ENCODE results near the gene CCDC97. TPM values are rescaled to one million over a fixed set of nuclear protein-coding genes. Genes with fewer than 3 reads are reported as not detected.

The CCDC97 gene
- total RNA-seq, 1 donor from 2014 or later: 35.9 TPM

GRCh38 chr19:41371541-41371940 is 61.6 kb downstream of the CCDC97 start:
- DNase-seq (ENCODE audit: extremely low spot score, unreplicated experiment): no peak
- TF ChIP-seq CTCF (IDR thresholded peaks at IDR 0.05): no peak
- H3K4me1 Mint-ChIP-seq (ENCODE audit: unreplicated experiment): peaks cover 23% of the 10 kb centered on the region

GRCh38 chr19:41372501-41372900 is 62.5 kb downstream of the CCDC97 start:
- no peak for DNase-seq (ENCODE audit: extremely low spot score, unreplicated experiment)
- no peak overlapping the region for H3K27ac Mint-ChIP-seq (ENCODE audit: unreplicated experiment)
- H3K9me3 Mint-ChIP-seq (ENCODE audit: unreplicated experiment): no peaks in the 10 kb centered on the region
- no peaks in the 10 kb centered on the region for H3K27me3 Mint-ChIP-seq (ENCODE audit: unreplicated experiment)
- no peak for TF ChIP-seq CTCF (IDR thresholded peaks at IDR 0.05)
- no peaks in the 10 kb centered on the region for H3K36me3 Mint-ChIP-seq (ENCODE audit: unreplicated experiment)
- no peak overlapping the region for H3K4me3 Mint-ChIP-seq (ENCODE audit: unreplicated experiment)
- H3K4me1 Mint-ChIP-seq (ENCODE audit: unreplicated experiment): peaks cover 29% of the 10 kb centered on the region

More at GRCh38 chr19:41371541-41371940, 61.6 kb downstream of the CCDC97 start:
- H3K27me3 Mint-ChIP-seq (ENCODE audit: unreplicated experiment): no peaks in the 10 kb centered on the region
- H3K9me3 Mint-ChIP-seq (ENCODE audit: unreplicated experiment): no peaks in the 10 kb centered on the region
- H3K36me3 Mint-ChIP-seq (ENCODE audit: unreplicated experiment): no peaks in the 10 kb centered on the region
- H3K27ac Mint-ChIP-seq (ENCODE audit: unreplicated experiment): no peak overlapping the region
- no peak overlapping the region for H3K4me3 Mint-ChIP-seq (ENCODE audit: unreplicated experiment)

GRCh38 chr19:41373993-41374392 is 64.0 kb downstream of the CCDC97 start:
- TF ChIP-seq CTCF (IDR thresholded peaks at IDR 0.05): no peak
- H3K9me3 Mint-ChIP-seq (ENCODE audit: unreplicated experiment): no peaks in the 10 kb centered on the region
- no peaks in the 10 kb centered on the region for H3K27me3 Mint-ChIP-seq (ENCODE audit: unreplicated experiment)
- peak overlapping the region; percentile 53 for H3K27ac Mint-ChIP-seq (ENCODE audit: unreplicated experiment)
- H3K4me1 Mint-ChIP-seq (ENCODE audit: unreplicated experiment): peaks cover 23% of the 10 kb centered on the region
- peaks cover 1% of the 10 kb centered on the region for H3K36me3 Mint-ChIP-seq (ENCODE audit: unreplicated experiment)
- DNase-seq (ENCODE audit: extremely low spot score, unreplicated experiment): peak; percentile 97
- no peak overlapping the region for H3K4me3 Mint-ChIP-seq (ENCODE audit: unreplicated experiment)

Other genes with a start within 250 kb of the CCDC97 start
- gene CYP2A13, start 221.7 kb upstream of the CCDC97 start, total RNA-seq: not detected in 2 replicates
- not detected in 2 replicates for gene CYP2F1, start 195.7 kb upstream of the CCDC97 start, total RNA-seq
- not detected in 2 replicates for gene CYP2S1, start 117.0 kb upstream of the CCDC97 start, total RNA-seq
- gene AXL, start 90.9 kb upstream of the CCDC97 start, total RNA-seq: 250 and 265 TPM in 2 replicates
- gene HNRNPUL1, start 45.8 kb upstream of the CCDC97 start, total RNA-seq: 226 and 237 TPM in 2 replicates
- gene TGFB1, start 43.8 kb downstream of the CCDC97 start, total RNA-seq: 244 and 255 TPM in 2 replicates
- 4.6 and 5.5 TPM in 2 replicates for gene B9D2, start 54.0 kb downstream of the CCDC97 start, total RNA-seq
- 8.5 and 9.2 TPM in 2 replicates for gene TMEM91, start 66.4 kb downstream of the CCDC97 start, total RNA-seq
- gene EXOSC5, start 87.2 kb downstream of the CCDC97 start, total RNA-seq: 10.6 and 11.6 TPM in 2 replicates
- gene BCKDHA, start 87.6 kb downstream of the CCDC97 start, total RNA-seq: 12.5 and 19.8 TPM in 2 replicates
- 0.35 and 1.5 TPM in 2 replicates for gene B3GNT8, start 117.2 kb downstream of the CCDC97 start, total RNA-seq
- 33.3 and 33.8 TPM in 2 replicates for gene DMAC2, start 129.7 kb downstream of the CCDC97 start, total RNA-seq
- not detected in 2 replicates for gene ERICH4, start 133.0 kb downstream of the CCDC97 start, total RNA-seq

Measured in osteocyte (in vitro differentiated cells).